ENCODE results near the gene KLK12.

The KLK12 gene

DNA sequence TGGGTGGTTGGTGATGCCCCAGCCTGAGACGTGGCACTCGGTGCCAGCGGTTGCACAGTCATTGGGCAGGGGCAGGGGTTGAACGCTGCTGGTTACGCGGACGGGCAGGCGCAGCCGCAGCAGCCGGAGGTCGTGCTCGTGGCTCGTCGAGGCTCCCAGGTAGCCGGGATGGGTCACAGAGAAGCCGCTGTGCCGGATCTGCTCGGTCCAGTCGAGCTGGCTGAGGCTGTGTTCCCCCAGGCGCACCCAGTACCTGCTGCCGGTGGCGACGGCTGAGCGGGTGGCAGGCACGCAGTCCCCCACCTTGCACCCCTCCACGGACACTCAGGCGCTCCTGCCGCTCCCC lies 2.9 kb downstream of the KLK12 start:
- TF ChIP-seq, protein P1, sequence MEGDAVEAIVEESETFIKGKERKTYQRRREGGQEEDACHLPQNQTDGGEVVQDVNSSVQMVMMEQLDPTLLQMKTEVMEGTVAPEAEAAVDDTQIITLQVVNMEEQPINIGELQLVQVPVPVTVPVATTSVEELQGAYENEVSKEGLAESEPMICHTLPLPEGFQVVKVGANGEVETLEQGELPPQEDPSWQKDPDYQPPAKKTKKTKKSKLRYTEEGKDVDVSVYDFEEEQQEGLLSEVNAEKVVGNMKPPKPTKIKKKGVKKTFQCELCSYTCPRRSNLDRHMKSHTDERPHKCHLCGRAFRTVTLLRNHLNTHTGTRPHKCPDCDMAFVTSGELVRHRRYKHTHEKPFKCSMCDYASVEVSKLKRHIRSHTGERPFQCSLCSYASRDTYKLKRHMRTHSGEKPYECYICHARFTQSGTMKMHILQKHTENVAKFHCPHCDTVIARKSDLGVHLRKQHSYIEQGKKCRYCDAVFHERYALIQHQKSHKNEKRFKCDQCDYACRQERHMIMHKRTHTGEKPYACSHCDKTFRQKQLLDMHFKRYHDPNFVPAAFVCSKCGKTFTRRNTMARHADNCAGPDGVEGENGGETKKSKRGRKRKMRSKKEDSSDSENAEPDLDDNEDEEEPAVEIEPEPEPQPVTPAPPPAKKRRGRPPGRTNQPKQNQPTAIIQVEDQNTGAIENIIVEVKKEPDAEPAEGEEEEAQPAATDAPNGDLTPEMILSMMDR (IDR thresholded peaks at IDR 0.05; ENCODE audit: borderline replicate concordance, insufficient read depth, low read depth, low read length), result no peak
- H3K4me3 ChIP-seq (ENCODE audit: low read depth, low read length), result no peak overlapping the region

DNA sequence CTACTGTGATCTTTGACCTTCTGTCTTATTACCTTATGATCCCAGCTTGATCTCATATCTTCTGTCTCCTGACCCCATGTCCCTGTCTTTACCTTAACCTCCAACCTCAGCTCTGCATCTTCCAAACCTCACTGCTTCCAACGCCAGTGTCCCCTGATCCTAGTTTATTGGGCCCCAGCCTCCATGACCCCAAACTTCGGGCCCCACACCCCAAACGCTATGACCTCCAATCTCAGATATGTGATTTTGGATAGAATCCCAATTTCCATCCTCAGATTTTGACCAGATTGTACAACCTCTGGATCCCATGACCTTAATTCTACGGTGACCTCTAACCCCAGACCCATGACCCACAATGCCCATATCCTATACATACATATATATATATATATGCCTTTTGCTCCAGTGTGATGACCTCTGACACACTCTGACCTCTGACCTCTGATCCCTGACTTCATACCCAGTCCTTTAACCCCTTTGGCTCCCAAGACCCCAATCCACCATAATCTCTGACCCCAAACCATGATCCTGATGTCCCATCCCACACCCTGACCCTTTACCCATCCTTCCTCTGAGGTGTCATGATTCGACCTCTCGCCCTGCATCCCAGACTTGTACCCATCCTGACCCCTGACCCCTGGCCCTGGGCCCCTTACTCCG lies 3.5 kb downstream of the KLK12 start:
- TF ChIP-seq, protein P1 (IDR thresholded peaks at IDR 0.05; ENCODE audit: borderline replicate concordance, insufficient read depth, low read depth, low read length), result no peak
- H3K4me3 ChIP-seq (ENCODE audit: low read depth, low read length), result no peak overlapping the region

DNA sequence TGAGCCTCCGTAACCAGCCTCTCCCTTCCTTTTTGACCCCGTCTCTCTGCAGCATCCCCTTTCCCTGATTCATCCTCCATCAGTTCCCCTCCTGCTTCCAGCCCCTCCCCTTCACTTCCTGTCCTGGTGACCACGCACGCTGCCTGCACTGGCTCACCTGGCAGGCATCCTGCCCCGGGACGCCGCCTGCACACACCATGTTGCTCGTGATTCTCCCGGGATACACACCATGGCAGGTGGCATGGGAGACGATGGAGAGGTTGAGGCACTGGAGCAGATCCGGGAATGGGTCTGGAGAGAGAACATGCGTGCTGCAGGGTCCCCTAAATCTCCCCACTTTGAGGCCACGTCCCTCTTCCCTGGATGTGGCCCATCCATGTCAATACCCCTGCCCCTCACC lies 4.2 kb downstream of the KLK12 start:
- TF ChIP-seq, protein P1 (IDR thresholded peaks at IDR 0.05; ENCODE audit: borderline replicate concordance, insufficient read depth, low read depth, low read length), result no peak
- no peak overlapping the region for H3K4me3 ChIP-seq (ENCODE audit: low read depth, low read length)

DNA sequence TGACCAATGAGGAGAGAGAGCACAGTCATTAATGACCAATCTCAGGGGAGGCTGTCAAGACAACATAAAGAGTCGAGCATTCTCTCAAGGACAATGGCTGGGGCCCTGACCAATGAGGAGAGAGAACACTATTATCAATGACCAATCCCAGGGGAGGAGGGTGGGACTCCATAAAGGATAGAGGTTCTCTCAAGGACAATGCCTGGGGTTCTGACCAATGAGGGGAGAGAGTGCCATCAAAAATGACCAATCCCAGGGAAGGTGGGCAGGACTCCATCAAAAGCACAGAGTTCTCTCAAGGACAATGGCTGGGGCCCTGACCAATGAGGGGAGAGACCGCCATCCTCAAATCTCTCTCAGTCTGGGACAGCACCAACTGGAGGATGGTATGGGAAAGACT lies 5.1 kb downstream of the KLK12 start:
- TF ChIP-seq, protein P1 (IDR thresholded peaks at IDR 0.05; ENCODE audit: borderline replicate concordance, insufficient read depth, low read depth, low read length), result no peak

DNA sequence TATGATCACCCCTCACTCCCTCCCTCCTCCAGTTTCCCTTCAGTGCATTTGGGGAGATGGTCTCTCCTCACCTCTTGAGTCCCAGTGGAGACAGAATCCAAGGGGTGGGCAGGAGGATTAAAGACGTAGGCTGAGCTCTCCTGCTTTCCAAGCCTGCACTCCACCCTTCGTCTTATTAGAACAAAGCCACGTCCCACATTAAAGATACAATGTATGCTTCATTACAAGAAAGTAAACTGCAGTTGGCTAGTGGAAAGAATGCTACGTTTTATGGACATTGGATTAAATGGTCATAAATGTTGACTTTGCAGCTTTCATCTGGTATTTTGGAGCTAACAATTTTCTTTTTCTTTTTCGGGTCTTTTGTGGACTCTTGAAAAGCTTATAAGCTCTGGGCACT lies 6.9 kb downstream of the KLK12 start:
- TF ChIP-seq, protein P1 (IDR thresholded peaks at IDR 0.05; ENCODE audit: borderline replicate concordance, insufficient read depth, low read depth, low read length), result no peak
- H3K4me3 ChIP-seq (ENCODE audit: low read depth, low read length), result no peak overlapping the region

More for the DNA sequence above, 5.1 kb downstream of the KLK12 start:
- no peak overlapping the region for H3K4me3 ChIP-seq (ENCODE audit: low read depth, low read length)

DNA sequence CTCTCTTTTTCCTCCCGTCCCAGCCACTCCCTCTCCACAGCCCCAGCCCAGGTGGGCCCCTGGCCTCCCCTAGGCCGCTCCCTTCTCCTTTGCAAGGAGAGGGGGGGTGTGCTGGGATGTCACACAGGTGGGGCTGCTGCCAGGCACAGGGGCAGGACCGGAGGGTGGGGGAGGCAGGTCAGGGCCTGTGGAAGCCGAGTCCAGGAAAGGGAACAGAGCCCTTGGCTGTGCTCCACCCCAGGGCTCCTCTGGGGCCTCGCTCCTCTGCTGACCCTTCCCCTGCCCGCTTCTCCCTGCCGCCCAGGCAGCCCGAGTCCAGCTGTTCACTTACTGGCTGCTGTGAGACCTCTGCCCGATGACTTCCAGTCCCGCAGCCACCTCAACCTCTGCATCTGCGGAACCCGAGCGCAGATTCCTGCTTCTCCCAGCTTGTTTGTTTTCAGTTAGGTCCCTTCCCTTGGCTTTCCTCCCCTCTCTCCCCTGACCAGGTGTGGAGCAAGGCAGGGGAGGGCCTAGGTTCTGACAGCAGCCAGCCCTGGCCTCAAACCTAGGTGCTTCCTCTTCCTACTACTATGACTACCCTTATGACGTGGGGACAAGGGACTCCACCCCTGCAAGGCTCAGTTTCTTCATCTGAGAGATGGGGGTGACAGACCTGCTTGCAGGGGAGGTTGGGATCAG lies 7.5 kb downstream of the KLK12 start:
- no peak overlapping the region for H3K4me3 ChIP-seq (ENCODE audit: low read depth, low read length)
- TF ChIP-seq, protein P1 (IDR thresholded peaks at IDR 0.05; ENCODE audit: borderline replicate concordance, insufficient read depth, low read depth, low read length), result no peak

DNA sequence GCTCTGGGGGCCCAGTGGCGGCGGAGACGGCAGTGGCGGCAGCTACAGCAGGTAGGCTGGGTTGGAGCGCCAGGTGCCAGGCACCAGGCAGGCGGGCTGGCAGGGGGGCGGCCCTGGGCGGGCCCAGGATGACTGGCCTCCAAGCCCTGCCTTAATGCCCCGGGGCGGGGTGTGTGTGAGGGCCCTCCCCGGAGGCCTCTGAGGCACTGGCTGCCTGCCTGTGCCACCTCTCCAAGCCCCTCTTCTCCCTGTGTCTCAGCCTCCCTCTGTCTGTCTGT lies 8.3 kb downstream of the KLK12 start, which contains the start of gene KLK11:
Gene KLK11, minus strand, starts transcription at position 63 of the 278 bp plus-strand sequence. CDS start 985 bp downstream, outside the sequence.
- TF ChIP-seq, protein P1 (IDR thresholded peaks at IDR 0.05; ENCODE audit: borderline replicate concordance, insufficient read depth, low read depth, low read length), result no peak
- no peak within 1 kb of the TSS for H3K4me3 ChIP-seq (ENCODE audit: low read depth, low read length)
